Esophagus (tissue), 2 donors: Measurements from ENCODE around the gene S100A8. TPM values are rescaled to one million over a fixed set of nuclear protein-coding genes. Genes with fewer than 3 reads are reported as not detected.
"Not testable (repeated sequence)": the region's sequence is repeated elsewhere in the genome, so short reads cannot be mapped to it uniquely, and the experiment has no call there.

Source experiments
- H3K27ac ChIP-seq, 2 donors: one replicate each; pipeline ENCODE4 v1.5.1; 2013; ENCODE audit warnings: low read depth in 2 of 2, mild to moderate bottlenecking in 2 of 2, inconsistent platforms in 1 of 2, low read length in 1 of 2, moderate library complexity in 1 of 2
- H3K27me3 ChIP-seq, 2 donors: one replicate each; pipeline ENCODE4 v1.6.1; 2013; ENCODE audit warnings: low read length in 2 of 2, control low read depth in 1 of 2, mild to moderate bottlenecking in 1 of 2; ENCODE audit not compliant: insufficient read depth in 2 of 2, control insufficient read depth in 1 of 2
- H3K36me3 ChIP-seq, 2 donors: one replicate each; pipeline ENCODE4 v1.6.1; 2013; ENCODE audit warnings: low read length in 1 of 2; ENCODE audit not compliant: control insufficient read depth in 2 of 2, insufficient read depth in 2 of 2
- H3K4me1 ChIP-seq, 2 donors: one replicate each; pipeline ENCODE4 v1.6.1; 2013; ENCODE audit warnings: low read length in 1 of 2; ENCODE audit not compliant: control insufficient read depth in 2 of 2, insufficient read depth in 2 of 2
- H3K4me3 ChIP-seq, 2 donors: one replicate each; pipeline ENCODE4 v1.5.1; 2013; ENCODE audit warnings: low read length in 2 of 2, mild to moderate bottlenecking in 2 of 2, low read depth in 1 of 2, moderate library complexity in 1 of 2
- H3K9me3 ChIP-seq, 2 donors: one replicate each; pipeline ENCODE4 v1.6.1; 2013; ENCODE audit warnings: mild to moderate bottlenecking in 2 of 2, low read depth in 1 of 2, low read length in 1 of 2, moderate library complexity in 1 of 2; ENCODE audit not compliant: control insufficient read depth in 2 of 2, insufficient read depth in 1 of 2
- WGBS, 2 donors: extraction: QIAGEN DNeasy Blood & Tissue Kit; methylation state at CpG; one replicate each; pipeline ENCODE4 v1.1.7; 2013; 5-methylcytosine and 5-hydroxymethylcytosine counted together
- polyA plus RNA-seq, 2 donors: library from polyadenylated mRNA; stranded (reverse); fragments of 200-250 nt; gene quantifications; one replicate each; pipeline ENCODE4 v1.2.3, GENCODE V29; 2013
- donor health status: healthy with polysubstance abuse.
- donor health status: Bipolar disorder and iron deficiency.

Gene S100A8
- polyA plus RNA-seq, 2 donors = 44,360 to 65,887 TPM

DNA sequence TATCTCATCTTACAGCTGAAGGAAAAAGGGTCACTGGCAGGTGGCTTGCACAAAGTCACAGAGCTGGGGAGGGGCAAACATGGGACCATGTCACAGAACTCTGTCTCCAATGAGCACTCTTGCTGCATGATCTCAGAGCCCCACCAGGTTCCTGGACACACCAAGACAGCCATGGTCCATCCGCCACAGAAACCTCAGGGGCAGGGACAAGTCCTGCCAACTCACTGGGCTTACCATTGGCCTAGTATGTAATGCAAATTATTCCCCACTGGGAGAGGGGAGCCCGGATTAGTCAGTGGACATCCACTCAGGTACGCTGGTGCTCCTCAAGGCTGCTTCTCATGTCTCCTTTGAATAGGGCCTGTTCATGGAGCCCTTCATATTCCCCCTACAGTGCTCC, 39.7 kb upstream of the S100A8 start:
- Histone ChIP-seq H3K4me1 (peaks cover 2 to 10% of the 10 kb centered on the region in 2 donors), H3K27me3 (no peaks in the 10 kb centered on the region), H3K4me3 (no peak overlapping the region), H3K27ac (no peak overlapping the region), H3K36me3 (no peaks in the 10 kb centered on the region), H3K9me3 (peaks cover 0 to 3% of the 10 kb centered on the region in 2 donors)
- WGBS, 2 donors = 80 to 85% methylated on average over 3 of the region's 3 CpGs

DNA sequence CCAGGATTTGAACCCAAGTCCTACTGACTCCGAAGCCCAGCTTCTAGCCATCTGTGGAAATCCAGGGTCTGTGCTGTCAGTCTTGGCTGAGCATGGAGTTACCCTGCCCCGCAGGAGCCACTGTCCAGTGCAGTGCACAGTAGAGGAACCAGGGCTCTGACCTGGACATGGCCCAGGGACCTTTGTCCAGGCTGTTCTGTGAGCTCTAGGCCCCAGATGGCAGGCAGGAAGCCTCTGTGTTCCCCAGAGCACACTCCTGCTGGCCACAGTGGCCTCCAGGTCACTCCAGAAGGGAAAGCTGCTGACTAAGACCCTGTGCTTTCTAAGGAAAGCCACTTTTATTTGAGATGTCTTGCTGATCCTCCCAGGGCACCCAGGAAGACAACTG, 39.3 kb upstream of the S100A8 start:
- H3K9me3 ChIP-seq = peaks cover 0 to 3% of the 10 kb centered on the region in 2 donors
- H3K27me3 ChIP-seq = no peaks in the 10 kb centered on the region
- H3K4me1 ChIP-seq = peaks cover 2 to 10% of the 10 kb centered on the region in 2 donors
- no peak overlapping the region for H3K27ac ChIP-seq
- no peak overlapping the region for H3K4me3 ChIP-seq
- 65 to 75% methylated on average over 2 of the region's 2 CpGs for whole genome bisulfite sequencing, 2 donors
- no peaks in the 10 kb centered on the region for H3K36me3 ChIP-seq

DNA sequence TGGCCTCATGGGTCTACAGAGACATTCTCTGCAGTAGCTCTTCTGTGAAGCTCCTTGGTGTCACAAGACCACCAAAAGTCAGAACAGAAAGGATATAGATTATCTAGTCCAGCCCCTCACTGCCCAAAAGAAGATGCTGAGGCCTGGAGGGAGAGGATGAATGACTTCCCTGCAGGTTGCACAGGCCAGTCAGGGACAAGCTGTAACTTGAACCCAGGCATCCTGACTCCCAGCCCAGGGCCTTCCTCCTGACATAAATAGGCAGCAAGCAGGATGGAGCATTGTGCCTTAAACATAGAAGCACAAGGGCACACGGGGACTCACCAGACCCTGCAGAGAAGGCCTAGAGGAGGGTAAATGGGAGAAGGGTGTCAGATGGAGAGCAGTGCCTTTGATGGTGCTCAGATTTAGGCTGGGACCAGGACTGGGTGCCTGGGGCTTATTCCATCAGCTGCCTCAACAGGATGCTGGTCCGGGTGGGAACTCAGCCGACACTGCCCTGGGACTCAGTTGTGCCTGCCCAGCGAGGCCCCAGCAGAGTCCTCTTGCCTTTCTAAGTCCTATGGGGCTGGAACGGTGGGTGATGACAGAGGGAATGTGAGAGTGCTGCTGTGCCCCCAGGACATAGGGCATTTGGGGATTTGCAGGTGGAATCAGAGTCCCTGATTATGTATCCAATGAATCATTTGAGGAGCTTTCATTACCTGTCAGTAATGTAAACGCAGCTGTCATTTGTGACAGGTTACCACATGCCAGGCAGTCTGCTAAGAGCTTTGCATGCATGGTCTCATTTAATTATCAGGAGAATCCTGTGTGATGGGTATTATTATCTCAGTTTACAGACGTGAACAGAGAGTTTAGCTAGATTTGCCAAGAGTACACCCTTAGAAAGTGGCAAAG, 38.6 kb upstream of the S100A8 start:
- peaks cover 0 to 3% of the 10 kb centered on the region in 2 donors for H3K9me3 ChIP-seq
- no peaks in the 10 kb centered on the region for H3K27me3 ChIP-seq
- H3K36me3 ChIP-seq = no peaks in the 10 kb centered on the region
- H3K27ac ChIP-seq = no peak overlapping the region
- 44 to 47% methylated on average over 7 of the region's 7 CpGs for WGBS, 2 donors
- H3K4me3 ChIP-seq = no peak overlapping the region
- peaks cover 2 to 10% of the 10 kb centered on the region in 2 donors for H3K4me1 ChIP-seq

DNA sequence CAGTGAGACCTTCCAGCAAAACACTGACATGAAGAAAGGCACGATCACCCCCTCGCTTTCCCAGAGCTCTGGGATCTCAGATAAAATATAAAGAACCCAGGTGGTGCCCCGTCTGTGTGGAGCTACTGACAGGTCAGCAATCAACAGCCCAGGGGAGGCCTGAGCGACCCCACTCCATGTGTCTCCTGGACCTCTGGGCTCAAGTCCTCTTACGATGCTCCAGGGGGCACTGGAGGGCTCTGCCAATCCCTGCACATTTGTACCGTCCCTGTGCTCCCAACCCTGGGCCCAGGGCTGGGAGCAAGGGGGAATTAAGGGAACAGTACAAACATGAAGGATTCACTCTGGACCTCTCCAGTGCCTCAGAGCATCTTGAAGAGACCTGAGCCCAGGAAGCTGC, 37.9 kb upstream of the S100A8 start:
- Histone ChIP-seq H3K4me3 (no peak overlapping the region), H3K27ac (no peak overlapping the region), H3K9me3 (peaks cover 0 to 3% of the 10 kb centered on the region in 2 donors), H3K4me1 (peaks cover 2 to 10% of the 10 kb centered on the region in 2 donors), H3K36me3 (no peaks in the 10 kb centered on the region), H3K27me3 (no peaks in the 10 kb centered on the region)
- WGBS, 2 donors = 55 to 64% methylated on average over 6 of the region's 6 CpGs

DNA sequence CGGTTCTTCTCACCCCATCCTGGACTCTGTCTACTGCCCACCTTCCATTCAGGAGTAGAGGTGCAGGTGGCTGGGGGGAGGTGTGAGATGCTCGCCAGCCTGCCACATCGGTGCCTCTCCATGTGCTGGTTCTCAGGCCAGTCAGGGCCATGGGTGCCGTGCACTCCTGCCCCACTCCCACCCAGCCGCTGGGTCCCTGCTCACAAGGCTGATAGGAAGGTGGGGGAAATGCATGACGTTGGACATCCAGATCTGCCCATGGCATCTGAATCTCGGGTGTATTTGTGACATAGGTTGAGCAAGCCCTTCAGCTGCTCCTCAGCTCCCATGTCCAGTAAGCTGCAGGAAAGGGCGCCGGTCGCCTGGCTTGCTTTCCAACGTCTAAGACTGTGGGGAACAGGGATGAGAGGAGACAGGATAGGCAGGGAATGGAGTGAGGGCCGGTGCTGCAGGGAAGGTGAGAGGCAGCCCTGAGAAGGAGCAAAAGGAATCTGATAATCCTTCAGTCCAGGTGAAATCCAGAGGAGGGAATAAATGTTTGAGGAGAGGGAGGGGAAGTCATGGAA, 37.3 kb upstream of the S100A8 start:
- Histone ChIP-seq H3K4me3 (no peak overlapping the region), H3K4me1 (peaks cover 2 to 10% of the 10 kb centered on the region in 2 donors), H3K27ac (no peak overlapping the region), H3K36me3 (no peaks in the 10 kb centered on the region), H3K27me3 (no peaks in the 10 kb centered on the region), H3K9me3 (peaks cover 0 to 3% of the 10 kb centered on the region in 2 donors)
- 76 to 78% methylated on average over 12 of the region's 12 CpGs for WGBS, 2 donors

DNA sequence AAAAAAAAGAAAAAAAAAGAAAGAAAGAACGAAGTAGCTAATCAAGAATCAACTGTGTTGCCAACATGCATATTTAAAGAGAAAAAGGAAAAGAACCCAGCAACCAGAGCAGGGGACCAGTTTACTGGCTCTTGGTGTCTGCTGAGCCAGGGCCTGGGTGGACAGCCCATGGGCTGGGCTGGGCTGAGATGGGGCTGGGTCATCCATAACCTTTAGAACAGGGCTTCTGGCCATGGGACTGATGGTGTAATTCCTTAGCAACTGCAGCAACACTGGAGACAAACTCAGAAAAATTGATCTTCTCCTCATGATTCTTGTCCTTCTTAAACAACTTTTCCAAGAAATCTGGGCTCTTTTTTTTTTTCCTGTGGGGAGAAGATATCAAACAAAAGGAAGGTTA, 35.9 kb upstream of the S100A8 start:
- Histone ChIP-seq H3K9me3 (peaks cover 0 to 3% of the 10 kb centered on the region in 2 donors), H3K4me1 (peaks cover 2 to 10% of the 10 kb centered on the region in 2 donors), H3K27ac (no peak overlapping the region), H3K27me3 (no peaks in the 10 kb centered on the region), H3K4me3 (no peak overlapping the region), H3K36me3 (no peaks in the 10 kb centered on the region)
- WGBS, 2 donors = 20 to 34% methylated on average over 1 of the region's 1 CpG

DNA sequence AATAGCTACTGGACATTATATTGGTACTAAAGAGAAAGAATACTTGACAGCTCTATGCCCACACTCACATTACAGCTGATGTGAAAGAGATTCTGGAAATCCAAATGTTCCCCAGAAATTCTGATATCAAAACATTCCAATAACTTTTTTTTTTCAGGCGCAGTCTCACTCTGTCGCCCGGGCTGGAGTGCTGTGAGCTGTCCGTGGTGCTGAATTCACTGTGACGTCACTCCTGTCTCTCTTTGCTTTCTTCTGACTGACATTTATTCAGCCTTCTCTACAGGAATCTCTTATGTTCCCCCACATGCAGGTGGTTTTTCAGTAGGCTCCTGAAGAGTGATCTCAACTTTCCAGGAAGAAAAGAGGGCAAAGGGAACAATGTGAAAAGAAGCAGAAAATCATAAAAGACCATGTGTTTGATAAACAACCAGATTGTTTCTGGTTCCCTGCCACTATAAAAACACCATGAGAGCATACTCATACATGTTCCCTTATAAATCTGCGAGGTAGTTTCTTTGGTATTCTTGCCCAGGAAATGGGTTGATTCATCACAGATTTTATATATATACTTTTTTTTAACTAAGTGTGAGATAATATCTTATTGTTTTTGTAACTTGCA, 31.7 kb upstream of the S100A8 start:
- Histone ChIP-seq H3K4me1 (no peaks in the 10 kb centered on the region), H3K36me3 (no peaks in the 10 kb centered on the region), H3K4me3 (no peak overlapping the region), H3K9me3 (peaks cover 0 to 2% of the 10 kb centered on the region in 2 donors), H3K27ac (no peak overlapping the region), H3K27me3 (no peaks in the 10 kb centered on the region)
- 5 to 7% methylated on average over 6 of the region's 6 CpGs for WGBS, 2 donors

DNA sequence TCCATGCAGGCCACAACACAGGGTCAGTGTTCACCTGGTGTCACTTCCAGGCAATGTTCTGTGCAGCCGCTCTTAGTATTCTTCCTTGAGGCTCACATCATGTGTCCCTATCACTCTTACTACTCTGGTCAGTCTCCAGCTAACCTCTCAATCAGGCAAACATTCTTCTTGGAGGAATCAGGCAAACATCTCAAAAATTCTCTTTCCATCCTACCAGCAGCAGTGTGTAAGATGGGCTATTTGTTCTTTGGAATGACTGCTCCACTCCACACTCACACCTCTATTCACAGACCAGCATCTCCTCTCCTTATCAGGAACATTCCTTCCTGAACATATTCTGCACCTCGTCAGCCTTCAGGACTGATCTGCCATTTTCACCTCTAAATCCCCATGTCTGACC, 29.4 kb upstream of the S100A8 start:
- Histone ChIP-seq H3K27ac (no peak overlapping the region), H3K4me1 (no peaks in the 10 kb centered on the region), H3K4me3 (no peak overlapping the region), H3K27me3 (no peaks in the 10 kb centered on the region), H3K36me3 (no peaks in the 10 kb centered on the region), H3K9me3 (peaks cover 0 to 2% of the 10 kb centered on the region in 2 donors)
- 76 to 90% methylated on average over 2 of the region's 2 CpGs for WGBS, 2 donors

DNA sequence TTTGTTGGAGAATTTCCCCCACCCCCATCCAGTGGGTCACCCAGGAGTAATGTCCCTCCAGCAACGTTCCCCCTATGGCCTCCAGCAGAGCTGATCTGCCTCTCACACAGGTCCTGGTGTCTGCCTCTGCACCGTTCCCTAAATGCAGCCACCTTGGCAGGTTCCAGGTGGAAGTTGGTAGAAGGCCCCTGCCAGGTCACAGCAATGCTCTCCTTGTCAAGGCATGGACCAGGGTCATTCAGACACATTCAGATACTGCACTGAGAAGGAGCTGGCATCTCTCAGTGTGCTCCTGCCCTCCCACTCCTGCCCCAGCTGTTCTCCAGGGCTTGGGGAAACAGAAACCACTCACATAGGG, 28.5 kb upstream of the S100A8 start:
- H3K27me3 ChIP-seq, H3K4me1 ChIP-seq, H3K27ac ChIP-seq, H3K36me3 ChIP-seq, H3K4me3 ChIP-seq, H3K9me3 ChIP-seq: not testable (repeated sequence)
- 48 to 50% methylated on average over 2 of the region's 2 CpGs for WGBS, 2 donors
